Mucosa of descending colon (tissue), 3 donors: ENCODE data around the gene PLEKHD1. TPM values are rescaled to one million over a fixed set of nuclear protein-coding genes. Genes with fewer than 3 reads are reported as not detected.

ENCODE experiments used
- ATAC-seq: fragments of 200-7000 bp; cut with Tn5 transposase; one replicate; pipeline ENCODE4 v1.9.1; 2020; ENCODE audit warnings: mild to moderate bottlenecking, moderate library complexity
- DNase-seq, 3 donors: peaks; one replicate each; pipeline ENCODE4 v3.0.0-alpha.2; 2020
- H3K36me3 ChIP-seq: fragments of 200-600 bp; one replicate; pipeline ENCODE4 v1.8.0; 2021; ENCODE audit warnings: low read depth, mild to moderate bottlenecking
- H3K4me1 ChIP-seq: fragments of 200-600 bp; one replicate; pipeline ENCODE4 v1.8.0; 2021; ENCODE audit warnings: low read depth, mild to moderate bottlenecking
- H3K4me3 ChIP-seq: fragments of 200-600 bp; one replicate; pipeline ENCODE4 v1.8.0; 2021; ENCODE audit warnings: mild to moderate bottlenecking
- H3K9me3 ChIP-seq: fragments of 200-600 bp; one replicate; pipeline ENCODE4 v1.8.0; 2021; ENCODE audit warnings: mild to moderate bottlenecking
- intact Hi-C, 2 donors: fragments of 100-400 bp; cut with DNase I in 1 of 2; cut with micrococcal nuclease in 1 of 2; formaldehyde crosslinking; loops; one replicate each; pipeline versions ENCODE4 v1.11.0 to v1.11.1; 2022; cut with DNase I, micrococcal nuclease
- total RNA-seq, 3 donors: library from RNA; stranded (reverse); fragmentation: NEBNext Ultra II Directional in 2 of 3; extraction: Animal tissue kit (Norgen Biotek cat#: 25700) in 2 of 3; gene quantifications; one replicate each; pipeline versions ENCODE4 v1.2.1 to v1.2.4, GENCODE V29; 2021 to 2023
- TF ChIP-seq, protein P1 (sequence below): fragments of 200-600 bp; IDR thresholded peaks from one replicate; pipeline ENCODE4 v1.8.0; 2022; ENCODE audit warnings: antibody characterized with exemption, mild to moderate bottlenecking
- donor health status: DM: no; HTN: no; CAD: no; lungs with moderate emphysema.
- donor health status: DM: no; HTN: no; CAD: no.
- donor health status: DM: no; HTN: yes; CAD: no.

PLEKHD1 gene
- total RNA-seq, 3 donors from 2014 or later, result 0.06 to 0.14 TPM; not detected in 1

DNA sequence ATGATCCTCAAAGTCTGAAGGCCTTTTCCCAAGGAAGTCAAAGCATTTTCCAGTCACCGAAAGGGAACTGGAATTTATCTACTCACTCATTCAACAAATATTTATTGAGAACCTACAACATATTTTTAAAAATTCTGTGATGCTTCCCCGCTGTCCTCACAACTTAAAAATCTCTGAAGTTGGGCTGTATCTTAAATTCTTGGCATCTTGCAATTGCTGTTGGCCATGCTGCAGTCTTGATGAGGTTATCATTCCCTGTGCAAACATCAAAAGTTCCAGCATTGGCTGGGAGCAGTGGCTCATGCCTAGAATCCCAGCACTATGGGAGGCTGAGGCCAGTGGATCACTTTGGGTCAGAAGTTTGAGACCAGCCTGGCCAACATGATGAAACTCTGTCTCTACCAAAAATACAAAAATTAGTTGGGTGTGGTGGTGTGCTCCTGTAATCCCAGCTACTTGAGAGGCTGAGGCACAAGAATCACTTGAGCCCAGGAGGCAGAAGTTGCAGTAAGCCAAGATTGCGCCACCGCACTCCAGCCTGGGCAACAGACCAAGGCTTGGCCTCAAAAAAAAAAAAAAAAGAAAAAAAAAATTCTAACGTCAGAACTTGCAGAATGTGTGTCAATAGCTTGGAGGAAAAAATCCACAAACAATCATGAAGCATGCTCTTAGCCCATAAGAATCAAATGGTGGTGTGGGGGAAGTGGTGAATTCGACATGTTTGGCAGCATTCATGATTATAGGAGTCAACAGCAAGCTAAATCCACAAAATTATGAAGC, 55.3 kb downstream of the PLEKHD1 start:
- ATAC-seq (no peak), DNase-seq (no peak)
- no peak overlapping the region for H3K4me3 ChIP-seq
- H3K36me3 ChIP-seq, result no peaks in the 10 kb centered on the region
- no peaks in the 10 kb centered on the region for H3K9me3 ChIP-seq
- H3K4me1 ChIP-seq, result no peaks in the 10 kb centered on the region
- intact Hi-C loops, result no loop called here
- TF ChIP-seq, protein P1, sequence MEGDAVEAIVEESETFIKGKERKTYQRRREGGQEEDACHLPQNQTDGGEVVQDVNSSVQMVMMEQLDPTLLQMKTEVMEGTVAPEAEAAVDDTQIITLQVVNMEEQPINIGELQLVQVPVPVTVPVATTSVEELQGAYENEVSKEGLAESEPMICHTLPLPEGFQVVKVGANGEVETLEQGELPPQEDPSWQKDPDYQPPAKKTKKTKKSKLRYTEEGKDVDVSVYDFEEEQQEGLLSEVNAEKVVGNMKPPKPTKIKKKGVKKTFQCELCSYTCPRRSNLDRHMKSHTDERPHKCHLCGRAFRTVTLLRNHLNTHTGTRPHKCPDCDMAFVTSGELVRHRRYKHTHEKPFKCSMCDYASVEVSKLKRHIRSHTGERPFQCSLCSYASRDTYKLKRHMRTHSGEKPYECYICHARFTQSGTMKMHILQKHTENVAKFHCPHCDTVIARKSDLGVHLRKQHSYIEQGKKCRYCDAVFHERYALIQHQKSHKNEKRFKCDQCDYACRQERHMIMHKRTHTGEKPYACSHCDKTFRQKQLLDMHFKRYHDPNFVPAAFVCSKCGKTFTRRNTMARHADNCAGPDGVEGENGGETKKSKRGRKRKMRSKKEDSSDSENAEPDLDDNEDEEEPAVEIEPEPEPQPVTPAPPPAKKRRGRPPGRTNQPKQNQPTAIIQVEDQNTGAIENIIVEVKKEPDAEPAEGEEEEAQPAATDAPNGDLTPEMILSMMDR, result no peak

DNA sequence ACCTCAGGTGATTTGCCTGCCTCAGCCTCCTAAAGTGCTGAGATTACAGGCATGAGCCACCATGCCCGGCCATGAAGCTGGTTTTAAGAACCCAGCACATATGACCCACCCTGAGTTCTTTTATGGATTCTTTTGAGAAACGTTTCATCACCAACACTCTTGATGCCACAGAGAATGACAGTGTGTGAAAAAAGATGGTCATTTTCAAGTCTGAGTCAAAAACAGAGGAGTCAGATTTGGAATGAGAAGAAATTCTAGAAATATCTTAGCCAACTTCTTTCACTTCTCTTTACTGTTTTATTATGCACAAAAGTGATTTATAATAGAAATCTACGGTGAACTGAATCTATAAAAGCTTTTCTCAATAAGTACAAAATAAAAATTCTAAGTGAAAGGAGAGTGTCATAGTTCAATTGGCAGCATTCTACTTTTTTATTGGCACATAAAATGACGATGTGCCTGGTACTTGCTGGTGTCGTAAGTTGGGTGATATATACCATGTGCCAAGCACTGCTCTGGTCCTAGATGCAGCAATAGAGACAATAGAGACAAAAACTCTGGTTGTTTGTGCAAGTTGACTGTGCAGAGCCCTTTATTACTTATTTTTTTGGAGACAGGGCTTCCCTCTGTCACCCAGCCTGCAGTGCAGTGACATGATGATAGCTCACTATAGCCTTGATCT, 56.3 kb downstream of the PLEKHD1 start:
- ATAC-seq (peak; percentile 73), DNase-seq (peak in 1 of 3 donors; percentile 34)
- TF ChIP-seq, protein P1, result no peak
- Histone ChIP-seq H3K4me1 (no peaks in the 10 kb centered on the region), H3K4me3 (no peak overlapping the region), H3K36me3 (no peaks in the 10 kb centered on the region), H3K9me3 (no peaks in the 10 kb centered on the region)
- intact Hi-C loops, result no loop called here

DNA sequence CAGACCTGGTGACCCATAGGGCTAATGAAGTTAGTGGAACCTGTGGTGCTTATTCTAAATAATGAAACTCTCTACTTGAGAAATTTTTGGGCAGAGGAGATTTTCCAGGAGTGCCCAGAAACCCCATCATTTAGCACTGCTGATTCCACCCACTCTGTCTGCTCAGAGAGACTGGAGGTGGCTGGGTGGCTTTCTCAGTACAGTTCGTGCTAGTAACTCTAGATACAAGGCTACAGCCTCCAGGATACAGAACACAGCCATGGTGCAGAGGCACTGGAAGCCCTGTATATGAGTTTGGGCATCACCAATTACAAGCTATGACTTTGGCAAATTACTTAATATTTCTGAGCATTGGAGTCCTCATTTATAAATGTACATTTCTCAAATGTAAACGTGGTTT, 57.8 kb downstream of the PLEKHD1 start:
- Histone ChIP-seq H3K4me1 (no peaks in the 10 kb centered on the region), H3K9me3 (no peaks in the 10 kb centered on the region), H3K36me3 (no peaks in the 10 kb centered on the region), H3K4me3 (no peak overlapping the region)
- intact Hi-C loops, result no loop called here
- ATAC-seq (no peak), DNase-seq (no peak)
- TF ChIP-seq, protein P1, result no peak

DNA sequence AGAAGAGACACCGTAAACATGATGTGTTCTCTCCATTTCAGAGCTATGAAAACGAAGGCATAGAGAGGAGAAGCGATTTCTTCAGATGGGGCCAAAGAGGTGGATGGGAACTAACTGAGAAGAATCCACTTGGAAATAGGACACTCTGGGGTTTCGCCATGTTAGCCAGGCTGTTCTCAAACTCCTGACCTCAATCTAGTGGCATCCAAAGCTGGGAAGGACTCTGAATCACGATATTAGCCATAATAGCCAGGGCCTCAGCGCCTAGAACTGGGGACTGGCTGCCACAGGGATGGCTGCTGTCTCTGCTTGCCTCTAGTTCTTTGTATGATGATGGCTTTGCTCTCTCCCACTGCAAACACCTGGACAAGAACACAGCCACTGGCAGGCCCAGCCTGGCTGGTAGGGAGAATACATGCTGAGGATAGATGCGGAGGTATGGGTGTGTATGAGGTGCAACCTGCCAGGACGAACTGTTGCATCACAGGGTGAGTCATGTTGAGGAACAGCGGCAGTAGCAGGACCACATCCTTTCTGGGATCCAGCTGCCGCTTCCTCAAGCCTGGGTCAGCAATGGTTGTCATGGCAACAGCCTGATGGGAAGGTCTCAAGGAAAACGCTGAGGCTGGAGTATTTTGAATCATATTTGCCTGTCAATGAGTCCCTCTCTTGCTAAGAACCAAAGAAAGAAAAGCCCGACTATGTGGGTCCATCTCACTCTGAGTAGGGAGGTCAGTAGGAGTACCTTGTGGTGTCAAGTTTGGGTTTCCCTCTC, 59.0 kb downstream of the PLEKHD1 start:
- H3K9me3 ChIP-seq, result no peaks in the 10 kb centered on the region
- DNase-seq, result peak in 2 of 3 donors; percentile 15 to 61
- intact Hi-C loops, result no loop called here
- H3K4me3 ChIP-seq, result no peak overlapping the region
- peak; percentile 80 for ATAC-seq
- H3K36me3 ChIP-seq, result no peaks in the 10 kb centered on the region
- TF ChIP-seq, protein P1, result no peak
- H3K4me1 ChIP-seq, result no peaks in the 10 kb centered on the region

DNA sequence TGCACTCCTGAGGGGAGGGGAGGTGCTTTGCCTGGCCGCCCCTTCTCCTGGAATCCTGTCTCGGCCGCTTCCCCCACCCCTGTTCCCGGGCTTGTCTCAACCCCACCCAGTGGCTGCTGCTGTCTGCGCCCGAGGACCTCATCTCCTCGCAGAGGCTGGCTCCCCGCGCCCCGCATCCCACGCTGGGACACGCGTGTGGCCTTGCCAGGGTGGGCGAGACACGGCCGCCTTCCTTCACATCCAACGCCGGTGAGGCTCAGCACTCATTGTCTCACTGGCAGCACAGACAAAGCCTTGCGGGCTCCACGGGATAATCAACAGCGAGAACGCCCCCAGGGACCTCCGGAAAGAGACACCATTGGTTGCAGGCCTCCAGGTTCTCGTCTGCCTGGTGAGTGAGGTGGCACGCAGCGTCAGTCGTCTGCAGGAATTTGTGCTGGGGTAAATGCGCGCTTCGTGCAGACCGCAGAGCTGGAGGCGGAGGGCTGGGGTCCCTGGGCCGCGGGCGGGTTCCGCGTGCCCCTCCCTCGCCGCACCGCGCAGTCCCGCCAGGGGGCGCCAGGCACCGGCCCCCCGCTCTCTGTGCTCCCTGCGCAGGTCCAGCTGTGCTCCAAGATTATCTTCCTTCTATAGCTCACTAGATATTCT, 63.3 kb downstream of the PLEKHD1 start:
- H3K9me3 ChIP-seq, result no peaks in the 10 kb centered on the region
- peak; percentile 53 for ATAC-seq
- TF ChIP-seq, protein P1, result no peak
- H3K36me3 ChIP-seq, result no peaks in the 10 kb centered on the region
- DNase-seq, result peak in 1 of 3 donors; percentile 14
- intact Hi-C loops, result no loop called here
- no peak overlapping the region for H3K4me3 ChIP-seq
- no peaks in the 10 kb centered on the region for H3K4me1 ChIP-seq
